GM19468 (cell line): Measurements from ENCODE around the gene GNG7.
"Not testable (repeated sequence)": the region's sequence is repeated elsewhere in the genome, so short reads cannot be mapped to it uniquely, and the experiment has no call there.

ENCODE experiments used
- ATAC-seq: cut with Tn5 transposase; IDR thresholded peaks from one replicate; pipeline ENCODE4 v1.9.1; 2021; ENCODE audit warnings: mild to moderate bottlenecking, moderate library complexity, moderate number of reproducible peaks; ENCODE audit not compliant: unreplicated experiment; ENCODE audit errors: extremely low read depth

Gene GNG7

DNA sequence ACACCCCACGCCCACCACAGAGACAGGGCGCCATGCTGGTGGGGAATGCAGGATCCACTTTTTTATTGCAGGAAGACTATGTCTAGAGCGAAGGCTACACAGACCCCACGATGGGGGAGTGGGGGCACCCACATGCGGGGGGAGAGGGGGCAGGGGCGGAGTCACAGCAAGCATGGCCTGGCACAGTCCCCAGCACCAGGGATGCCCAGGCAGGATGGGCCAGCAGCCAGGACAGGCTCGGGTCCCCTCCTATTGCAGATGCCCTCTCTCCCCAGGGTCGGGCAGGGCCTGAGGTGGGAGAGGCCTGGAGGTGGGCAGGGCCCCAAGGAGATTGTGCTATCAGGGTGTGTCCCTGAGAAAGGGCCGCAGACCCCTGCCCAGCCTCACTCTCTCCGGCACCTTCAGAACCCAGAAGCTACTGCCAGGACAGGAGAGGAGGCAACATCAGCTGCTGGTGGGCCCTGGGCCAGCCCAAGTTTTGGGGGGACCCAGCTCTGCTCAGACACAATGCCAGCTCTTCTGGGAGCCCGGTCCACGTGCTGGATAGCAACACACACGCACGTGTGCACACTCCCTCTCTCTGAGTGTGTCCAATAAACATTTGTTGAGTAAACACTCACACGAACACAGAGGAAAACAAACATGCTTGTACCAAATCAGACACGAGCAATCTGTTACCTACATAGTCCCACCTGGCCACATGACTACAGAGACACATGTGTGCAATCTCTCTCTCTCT lies 12.2 kb upstream of the GNG7 start:
- no peak for ATAC-seq

- ATAC-seq: not testable (repeated sequence)
Measured at GRCh38 chr19:2714102-2714501, 11.6 kb upstream of the GNG7 start.

DNA sequence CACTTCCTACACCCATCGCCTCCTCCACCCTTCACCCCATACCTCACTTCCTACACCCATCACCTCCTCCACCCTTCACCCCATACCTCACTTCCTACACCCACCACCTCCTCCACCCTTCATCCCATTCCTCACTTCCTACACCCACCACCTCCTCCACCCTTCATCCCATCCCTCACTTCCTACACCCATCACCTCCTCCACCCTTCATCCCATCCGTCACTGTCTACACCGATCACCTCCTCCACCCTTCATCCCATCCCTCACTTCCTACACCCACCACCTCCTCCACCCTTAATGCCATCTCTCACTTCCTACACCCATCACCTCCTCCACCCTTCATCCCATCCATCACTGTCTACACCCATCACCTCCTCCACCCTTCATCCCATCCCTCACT lies 10.7 kb upstream of the GNG7 start:
- not testable (repeated sequence) for ATAC-seq

- no peak for ATAC-seq
Measured at GRCh38 chr19:2711875-2712205, 9.3 kb upstream of the GNG7 start.

DNA sequence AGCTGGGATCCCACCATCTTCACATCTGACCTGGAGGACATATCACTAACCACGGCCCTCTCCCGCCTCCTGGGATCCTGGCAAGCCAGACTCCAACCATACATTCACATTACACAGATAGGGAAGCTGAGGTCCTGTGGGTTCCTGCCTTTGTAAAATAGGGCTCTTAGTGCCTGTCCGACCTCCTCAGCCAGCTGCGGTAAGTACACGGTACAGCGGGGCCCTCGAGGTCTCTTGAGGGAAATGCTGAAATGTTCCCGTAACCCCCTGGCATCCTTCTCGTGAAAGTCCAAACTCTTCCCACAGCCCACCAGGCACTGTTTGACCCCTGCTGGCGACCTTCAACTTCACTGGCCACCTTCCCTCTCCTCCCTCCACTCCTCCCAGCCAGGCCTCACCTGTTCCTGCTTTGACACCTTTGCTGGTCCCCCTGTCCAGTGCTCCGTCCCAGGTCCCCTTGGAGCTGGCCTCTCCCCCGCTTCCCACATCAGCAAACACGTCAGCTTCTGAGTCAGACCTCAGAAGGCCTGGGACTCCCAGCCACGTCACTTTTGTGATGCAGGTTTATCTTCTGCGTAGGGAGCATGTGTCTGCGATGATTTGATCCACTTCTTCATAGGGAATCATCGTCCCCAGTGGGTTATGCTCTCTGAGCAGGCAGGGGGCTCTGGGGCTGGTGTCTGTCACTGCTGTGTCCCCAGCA lies 8.8 kb upstream of the GNG7 start:
- ATAC-seq: no peak

DNA sequence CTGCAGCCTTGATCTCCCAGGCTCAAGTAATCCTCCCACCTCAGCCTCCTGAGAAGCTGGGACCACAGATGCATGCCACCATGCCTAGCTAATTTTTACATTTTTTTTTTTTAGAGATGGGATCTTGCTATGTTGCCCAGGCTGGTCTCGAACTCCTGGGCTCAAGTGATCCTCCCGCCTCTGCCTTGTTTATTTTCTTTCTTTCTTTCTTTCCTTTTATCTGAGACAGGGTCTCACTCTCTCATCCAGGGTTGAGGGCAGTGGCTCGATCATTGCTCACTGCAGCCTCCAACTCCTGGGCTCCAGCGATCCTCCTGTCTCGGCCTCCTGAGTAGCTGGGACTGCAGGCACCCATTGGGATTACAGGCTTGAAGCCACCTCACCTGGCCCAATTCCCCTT lies 3.8 kb upstream of the GNG7 start:
- no peak for ATAC-seq

- ATAC-seq: no peak
Measured at GRCh38 chr19:2703691-2704216, 1.3 kb upstream of the GNG7 start.

DNA sequence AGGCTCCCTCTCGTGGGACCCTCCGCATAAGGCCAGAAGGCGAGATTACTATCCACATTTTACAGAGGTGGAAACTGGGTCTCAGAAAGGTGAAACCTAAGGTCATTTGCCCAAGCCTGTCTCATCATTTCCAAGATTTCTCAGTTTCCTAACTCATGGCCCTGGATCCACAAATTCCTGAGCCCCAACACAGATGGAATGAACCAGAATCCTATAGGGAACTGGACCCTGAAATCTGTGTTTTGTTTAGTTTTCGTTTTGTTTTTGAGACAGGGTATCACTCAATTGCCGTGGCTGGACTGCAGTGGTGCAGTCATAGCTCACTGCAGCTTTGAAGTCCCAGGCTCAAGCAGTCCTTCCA lies 563 bp upstream of the GNG7 start:
- ATAC-seq: no peak

- ATAC-seq: no peak
Measured at GRCh38 chr19:2701361-2702169, 929 bp downstream of the GNG7 start.

DNA sequence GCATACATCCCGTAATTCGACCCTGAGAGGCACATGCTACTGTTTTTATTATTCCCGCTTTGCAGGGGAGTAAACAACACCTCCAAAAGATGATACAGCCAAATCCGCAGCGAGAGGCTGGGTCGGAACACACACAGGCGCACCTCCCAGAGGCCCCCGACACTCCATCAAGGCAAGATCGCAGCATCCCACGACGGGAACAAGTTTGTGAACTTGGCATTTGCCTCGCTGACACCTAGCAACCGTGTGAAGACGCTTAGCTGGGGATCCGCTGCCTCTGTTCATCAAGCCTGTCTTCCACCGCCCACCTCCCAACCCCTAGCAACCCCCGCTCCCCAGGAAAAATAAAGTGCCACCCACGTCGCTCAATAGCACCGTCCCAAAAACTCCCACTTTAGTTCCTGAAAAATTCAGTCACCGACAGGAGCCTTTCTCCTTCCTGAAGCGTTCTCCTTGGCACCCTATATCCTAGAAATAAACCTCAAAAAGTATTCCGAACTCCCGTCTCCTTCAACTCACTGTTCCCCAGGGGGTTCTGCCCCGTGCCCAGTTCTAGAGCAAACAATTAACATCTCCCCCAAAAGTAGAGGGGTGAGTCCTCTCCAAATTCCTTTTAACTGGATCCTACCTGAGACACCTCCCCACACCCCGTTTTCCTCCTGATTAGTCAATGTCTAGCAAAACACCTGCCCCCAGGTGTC lies 1.7 kb downstream of the GNG7 start:
- ATAC-seq: no peak

GRCh38 chr19:2699413-2700140 lies 2.9 kb downstream of the GNG7 start:
- ATAC-seq: no peak

GRCh38 chr19:2694196-2694595 lies 8.3 kb downstream of the GNG7 start:
- ATAC-seq: no peak

DNA sequence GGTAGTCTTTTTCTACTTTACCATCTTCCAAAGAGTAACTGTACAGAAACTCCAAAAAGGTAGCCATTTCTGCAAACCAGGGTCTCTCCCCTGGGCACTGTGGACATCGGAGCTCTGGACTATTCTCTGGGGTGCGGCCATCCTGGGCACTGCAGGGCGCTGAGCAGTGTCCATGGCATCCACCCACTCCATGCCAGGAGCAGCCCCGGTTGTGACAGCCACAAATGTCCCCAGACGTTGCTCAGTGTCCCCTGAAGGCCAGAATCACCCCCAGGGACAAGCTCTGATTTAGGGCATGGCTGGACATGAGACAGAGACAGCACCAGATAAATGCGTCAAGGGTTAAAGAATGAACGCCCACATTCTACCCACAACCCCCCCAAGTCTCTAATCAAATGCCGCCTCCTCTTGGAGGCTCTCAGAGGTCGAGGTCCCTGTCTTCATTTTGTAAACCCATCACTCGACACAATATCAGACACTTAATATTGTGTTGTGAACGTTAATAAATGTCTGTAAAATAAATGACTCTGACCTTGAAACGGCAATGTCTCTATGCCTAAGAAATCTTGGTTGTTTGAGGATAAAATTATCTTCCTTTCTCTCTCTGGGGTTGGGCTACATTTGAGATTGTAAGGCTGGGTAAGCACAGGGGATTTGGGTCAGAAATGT lies 8.9 kb downstream of the GNG7 start:
- no peak for ATAC-seq

- no peak for ATAC-seq
Measured at GRCh38 chr19:2691951-2692350, 10.5 kb downstream of the GNG7 start.

GRCh38 chr19:2690856-2691255 lies 11.6 kb downstream of the GNG7 start:
- no peak for ATAC-seq

DNA sequence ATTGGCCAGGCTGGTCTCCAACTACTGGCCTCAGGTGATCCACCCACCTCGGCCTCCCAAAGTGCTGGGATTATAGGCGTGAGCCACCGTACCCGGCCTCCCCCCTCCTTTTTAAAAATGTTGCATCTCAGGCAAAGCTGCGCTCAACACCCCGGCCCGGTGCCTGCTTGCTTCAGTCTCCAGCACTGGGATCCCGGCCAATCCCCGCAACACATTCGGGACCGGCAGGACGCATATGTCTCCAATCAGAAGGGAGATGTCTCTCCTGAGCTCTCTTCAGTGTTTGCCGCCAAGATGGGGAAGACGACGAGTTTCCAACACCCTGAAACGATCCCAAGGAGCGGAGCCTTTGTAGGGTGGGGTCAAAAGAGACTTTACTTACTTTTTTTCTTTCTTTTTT lies 16.1 kb downstream of the GNG7 start:
- ATAC-seq: no peak

DNA sequence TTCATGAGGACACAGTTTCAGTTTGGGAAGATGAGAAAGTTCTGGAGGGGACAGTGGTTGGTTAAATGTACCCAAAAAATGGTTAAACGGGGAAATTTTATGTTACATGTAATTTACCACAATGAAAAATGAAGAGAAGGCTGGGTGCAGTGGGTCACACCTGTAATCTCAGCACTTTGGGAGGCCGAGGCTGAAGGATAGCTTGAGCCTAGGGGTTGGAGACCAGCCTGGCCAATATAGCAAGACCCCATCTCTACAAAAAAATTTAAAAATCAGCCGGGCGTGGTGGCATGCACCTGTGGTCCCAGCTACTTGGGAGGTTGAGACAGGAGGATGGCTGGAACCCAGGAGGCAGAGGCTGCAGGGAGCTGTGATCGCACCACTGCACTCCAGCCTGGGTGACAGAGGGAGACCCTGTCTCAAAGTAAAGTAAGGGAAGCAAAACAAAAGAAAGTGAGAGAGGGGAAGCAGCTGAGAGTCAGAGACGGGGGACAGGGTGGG lies 17.2 kb downstream of the GNG7 start:
- no peak for ATAC-seq

GRCh38 chr19:2683430-2684003 lies 19.0 kb downstream of the GNG7 start:
- ATAC-seq: no peak

DNA sequence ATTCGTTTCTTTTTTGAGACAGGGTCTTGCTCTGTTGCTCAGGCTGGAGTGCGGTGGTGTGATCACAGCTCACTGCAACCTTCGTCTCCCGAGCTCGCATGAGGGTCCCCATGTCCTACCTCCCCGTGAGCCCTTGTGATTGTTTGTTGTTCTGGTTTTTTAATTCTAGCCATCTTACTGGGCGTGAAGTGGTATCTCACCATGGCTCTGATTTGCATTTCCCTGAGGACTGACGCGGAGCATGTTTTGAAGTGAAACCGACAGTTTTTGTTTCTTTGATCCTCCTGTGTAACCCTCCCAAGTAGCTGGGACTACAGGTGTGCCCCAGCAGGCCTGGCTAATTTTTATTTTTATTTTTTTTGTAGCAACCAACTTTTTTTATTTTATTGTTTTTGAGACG lies 21.7 kb downstream of the GNG7 start:
- ATAC-seq: no peak
